Smooth muscle cell of bladder (primary cell): ENCODE results near the gene HSH2D. TPM values are rescaled to one million over a fixed set of nuclear protein-coding genes. Genes with fewer than 3 reads are reported as not detected.

Experiments
- total RNA-seq: library from RNA; depleted of rRNA; stranded (reverse); fragments of >200 nt; gene quantifications from 2 replicates; pipeline ENCODE4 v1.2.3, GENCODE V29; 2014

Gene HSH2D
- not detected in 2 replicates for total RNA-seq

GRCh38 chr19:16143399-16144215 lies at the start of gene HSH2D:
Gene HSH2D, plus strand, starts transcription at chr19:16143685. Its CDS starts 5,066 bp downstream, at chr19:16148751.

GRCh38 chr19:16111160-16111908 lies 32.2 kb upstream of the HSH2D start, which contains the start of gene RAB8A:
Gene RAB8A, plus strand, starts transcription at chr19:16111889. Its CDS starts 13 bp downstream, at chr19:16111902.

GRCh38 chr19:16185123-16185767 lies 41.8 kb downstream of the HSH2D start, which contains the start of gene FAM32A:
Gene FAM32A, plus strand, starts transcription at chr19:16185410. Its CDS starts 33 bp downstream, at chr19:16185443.

GRCh38 chr19:16197622-16198369 lies 54.3 kb downstream of the HSH2D start, which contains the start of gene AP1M1:
Gene AP1M1, plus strand, starts transcription at chr19:16197911. Its CDS starts 116 bp downstream, at chr19:16198027.

Other genes starting within 250 kb of the HSH2D start
- not detected in 2 replicates for gene CYP4F2, start 245.6 kb upstream of the HSH2D start, total RNA-seq
- gene CYP4F11, start 209.2 kb upstream of the HSH2D start, total RNA-seq: not detected in 2 replicates
- not detected in 2 replicates for gene OR10H4, start 194.7 kb upstream of the HSH2D start, total RNA-seq
- gene TPM4, start 67.2 kb upstream of the HSH2D start, total RNA-seq: 698 and 704 TPM in 2 replicates
- 62.7 and 74.8 TPM in 2 replicates for gene RAB8A, start 31.8 kb upstream of the HSH2D start, total RNA-seq
- not detected in 2 replicates for gene CIB3, start 29.8 kb downstream of the HSH2D start, total RNA-seq
- 107 and 111 TPM in 2 replicates for gene FAM32A, start 41.7 kb downstream of the HSH2D start, total RNA-seq
- 57.1 and 57.2 TPM in 2 replicates for gene AP1M1, start 54.2 kb downstream of the HSH2D start, total RNA-seq
- gene KLF2, start 181.1 kb downstream of the HSH2D start, total RNA-seq: 1.00 and 1.9 TPM in 2 replicates